Sciatic nerve (tissue), 2 donors: ENCODE data around the gene SUGCT. TPM values are rescaled to one million over a fixed set of nuclear protein-coding genes. Genes with fewer than 3 reads are reported as not detected.
A peak's percentile ranks its signal among the peaks of the same experiment; 100 is the strongest.

ENCODE experiments used
- ATAC-seq: fragments of 200-7000 bp; cut with Tn5 transposase; one replicate; pipeline ENCODE4 v1.9.1; 2020; ENCODE audit warnings: mild to moderate bottlenecking, moderate library complexity
- DNase-seq: peaks from one replicate; pipeline ENCODE4 v3.0.0-alpha.2; 2020; ENCODE audit warnings: low spot score
- intact Hi-C: fragments of 100-400 bp; cut with DNase I; formaldehyde crosslinking; loops from one replicate; pipeline ENCODE4 v1.14.2; 2022
- total RNA-seq: library from RNA; stranded (reverse); fragmentation: NEBNext Ultra II Directional; extraction: Animal tissue kit (Norgen Biotek cat#: 25700); gene quantifications from one replicate; pipeline ENCODE4 v1.2.1, GENCODE V29; 2021
- donor health status: DM: no; HTN: no; CAD: no.
- donor health status: DM: no; HTN: no; CAD: no.

Gene SUGCT
- total RNA-seq, 1 donor from 2014 or later, result 7.2 TPM

GRCh38 chr7:40530292-40530691, 395.5 kb downstream of the SUGCT start:
- intact Hi-C loops, result no loop called here
- no peak for ATAC-seq
- no peak for DNase-seq

- ATAC-seq (no peak), DNase-seq (no peak)
- intact Hi-C loops, result no loop called here
These were observed 397.2 kb downstream of the SUGCT start for GRCh38 chr7:40531956-40532355.

GRCh38 chr7:40535678-40536077, 400.9 kb downstream of the SUGCT start:
- DNase-seq (no peak), ATAC-seq (no peak)
- intact Hi-C loops, result no loop called here

GRCh38 chr7:40536421-40536820, 401.6 kb downstream of the SUGCT start:
- ATAC-seq (no peak), DNase-seq (no peak)
- intact Hi-C loops, result no loop called here

GRCh38 chr7:40538281-40538680, 403.5 kb downstream of the SUGCT start:
- no peak for DNase-seq
- intact Hi-C loops, result no loop called here
- no peak for ATAC-seq

- intact Hi-C loops, result no loop called here
- peak; percentile 30 for ATAC-seq
- no peak for DNase-seq
These were observed 406.5 kb downstream of the SUGCT start for GRCh38 chr7:40541336-40541735.

- intact Hi-C loops, result no loop called here
- ATAC-seq (peak; percentile 69), DNase-seq (no peak)
These were observed 408.4 kb downstream of the SUGCT start for GRCh38 chr7:40542982-40543741.

GRCh38 chr7:40544221-40544723, 409.5 kb downstream of the SUGCT start:
- ATAC-seq (peak; percentile 30), DNase-seq (no peak)
- intact Hi-C loops, result no loop called here

- ATAC-seq (peak; percentile 48), DNase-seq (no peak)
- intact Hi-C loops, result no loop called here
These were observed 410.1 kb downstream of the SUGCT start for GRCh38 chr7:40544871-40545303.

- DNase-seq, result no peak
- no peak for ATAC-seq
- intact Hi-C loops, result no loop called here
These were observed 410.9 kb downstream of the SUGCT start for GRCh38 chr7:40545739-40546138.

GRCh38 chr7:40546616-40547501, 412.1 kb downstream of the SUGCT start:
- DNase-seq, result no peak
- intact Hi-C loops, result no loop called here
- ATAC-seq, result no peak

- ATAC-seq (no peak), DNase-seq (no peak)
- intact Hi-C loops, result no loop called here
These were observed 414.7 kb downstream of the SUGCT start for GRCh38 chr7:40549372-40550039.

GRCh38 chr7:40551685-40552576, 417.1 kb downstream of the SUGCT start:
- ATAC-seq, result peak; percentile 46
- DNase-seq, result no peak
- intact Hi-C loops, result no loop called here

GRCh38 chr7:40560672-40561071, 425.9 kb downstream of the SUGCT start:
- ATAC-seq (no peak), DNase-seq (no peak)
- intact Hi-C loops, result no loop called here

- no peak for ATAC-seq
- no peak for DNase-seq
- intact Hi-C loops, result no loop called here
These were observed 432.1 kb downstream of the SUGCT start for GRCh38 chr7:40566879-40567278.

GRCh38 chr7:40569326-40569725, 434.5 kb downstream of the SUGCT start:
- DNase-seq (no peak), ATAC-seq (no peak)
- intact Hi-C loops, result no loop called here

- intact Hi-C loops, result no loop called here
- ATAC-seq, result no peak
These were observed 435.4 kb downstream of the SUGCT start for GRCh38 chr7:40570223-40570622.

GRCh38 chr7:40571796-40572195, 437.0 kb downstream of the SUGCT start:
- intact Hi-C loops, result no loop called here
- ATAC-seq (no peak), DNase-seq (no peak)

More at GRCh38 chr7:40570223-40570622, 435.4 kb downstream of the SUGCT start:
- DNase-seq, result no peak
